H1 (cell line): ENCODE measurements around the gene TNXB. TPM values are rescaled to one million over a fixed set of nuclear protein-coding genes. Genes with fewer than 3 reads are reported as not detected.
A peak's percentile ranks its signal among the peaks of the same experiment; 100 is the strongest.

Experiments used
- CTCF ChIA-PET: fragments of 300-600 bp; sonication (Branson Sonifier 250); formaldehyde crosslinking; loops from one replicate; lab custom pipeline; 2021; ENCODE audit not compliant: partially characterized antibody; lab: Charles Lee
- POLR2A ChIA-PET: fragments of 300-600 bp; sonication (Branson Sonifier 250); formaldehyde crosslinking; loops from one replicate; lab custom pipeline; 2021; ENCODE audit warnings: inconsistent platforms; ENCODE audit not compliant: partially characterized antibody; lab: Charles Lee
- DNase-seq, 2 experiments: peaks; one replicate each; pipeline versions ENCODE4 v3.0.0 to v3.0.0-alpha.2; 2010 to 2022; ENCODE audit warnings: low spot score in 2 of 2, low read depth in 1 of 2, mixed read lengths in 1 of 2
- FAIRE-seq: peaks from 2 replicates; lab custom pipeline; 2011; peaks lifted over from hg19 to GRCh38; lab: Jason Lieb, UNC
- H2AFZ ChIP-seq: 2 replicates; pipeline ENCODE4 v1.8.1; 2012; ENCODE audit warnings: low read length, inconsistent platforms
- H2AK5ac ChIP-seq: 2 replicates; pipeline ENCODE4 v1.6.1; 2013; ENCODE audit warnings: low read depth, low read length
- H2BK120ac ChIP-seq: replicated peaks from 2 replicates; pipeline ENCODE3; 2013; ENCODE audit warnings: low read depth, low read length, inconsistent platforms
- H2BK12ac ChIP-seq: 2 replicates; pipeline ENCODE4 v1.6.1; 2013; ENCODE audit warnings: low read depth, low read length
- H2BK15ac ChIP-seq: 2 replicates; pipeline ENCODE4 v1.6.1; 2013; ENCODE audit warnings: low read length
- H2BK20ac ChIP-seq: 2 replicates; pipeline ENCODE4 v1.6.1; 2013; ENCODE audit warnings: low read length
- H2BK5ac ChIP-seq: 2 replicates; pipeline ENCODE4 v1.6.1; 2013; ENCODE audit warnings: low read depth, low read length
- H3K14ac ChIP-seq: 2 replicates; pipeline ENCODE4 v1.6.1; 2013; ENCODE audit warnings: inconsistent platforms; ENCODE audit not compliant: insufficient read length
- H3K18ac ChIP-seq: 2 replicates; pipeline ENCODE4 v1.6.1; 2013; ENCODE audit warnings: low read length; ENCODE audit errors: extremely low read depth
- H3K23ac ChIP-seq: 2 replicates; pipeline ENCODE4 v1.6.1; 2013; ENCODE audit warnings: inconsistent platforms; ENCODE audit not compliant: insufficient read length
- H3K23me2 ChIP-seq: 2 replicates; pipeline ENCODE4 v1.6.1; 2013; ENCODE audit warnings: low read depth, low read length
- H3K27ac ChIP-seq: 2 replicates; pipeline ENCODE4 v1.6.1; 2011; ENCODE audit warnings: low read depth, low read length, inconsistent platforms
- H3K27me3 ChIP-seq, 4 experiments: replicated peaks in 1 of 4; 1 replicate in 1 of 4; 2 replicates in 3 of 4; pipeline versions ENCODE4 v1.6.1 to v1.8.1; 2011 to 2013; ENCODE audit warnings: low read length in 3 of 4, mild to moderate bottlenecking in 3 of 4, inconsistent platforms in 2 of 4, mixed read lengths in 2 of 4, moderate library complexity in 1 of 4; ENCODE audit not compliant: control insufficient read depth in 3 of 4, insufficient read depth in 3 of 4; ENCODE audit errors: extremely low read depth in 1 of 4
- H3K36me3 ChIP-seq, 4 experiments: 2 replicates each; pipeline versions ENCODE4 v1.6.1 to v1.8.1; 2011 to 2013; ENCODE audit warnings: mild to moderate bottlenecking in 4 of 4, low read length in 3 of 4, moderate library complexity in 2 of 4, control low read depth in 1 of 4, inconsistent platforms in 1 of 4; ENCODE audit not compliant: insufficient read depth in 4 of 4, control insufficient read depth in 2 of 4
- H3K4ac ChIP-seq: replicated peaks from 2 replicates; pipeline ENCODE3; 2013; ENCODE audit warnings: low read length, low read depth, mixed read lengths, inconsistent platforms; ENCODE audit not compliant: insufficient read length
- H3K4me1 ChIP-seq, 4 experiments: replicated peaks in 1 of 4; 1 replicate in 1 of 4; 2 replicates in 3 of 4; pipeline versions ENCODE4 v1.6.1 to v1.8.1; 2011 to 2013; ENCODE audit warnings: low read length in 3 of 4, inconsistent platforms in 2 of 4, mixed read lengths in 1 of 4; ENCODE audit not compliant: insufficient read depth in 4 of 4, control insufficient read depth in 3 of 4
- H3K4me2 ChIP-seq, 2 experiments: 2 replicates each; pipeline versions ENCODE4 v1.6.1 to v1.8.1; 2011 to 2013; ENCODE audit warnings: low read depth in 2 of 2, low read length in 2 of 2, control low read depth in 1 of 2, inconsistent platforms in 1 of 2, mild to moderate bottlenecking in 1 of 2; ENCODE audit not compliant: insufficient read depth in 1 of 2
- H3K4me3 ChIP-seq, 4 experiments: fragments of 200-600, 300-600 bp in 1 of 4; sonication (generic), shearing (Covaris generic), sonication (Bioruptor Twin) in 1 of 4; 2 replicates each; pipeline versions ENCODE4 v1.5.1 to v1.8.1; 2011 to 2016; ENCODE audit warnings: low read length in 4 of 4, low read depth in 3 of 4, control low read depth in 2 of 4, inconsistent platforms in 2 of 4, mild to moderate bottlenecking in 2 of 4, mixed read lengths in 1 of 4, moderate library complexity in 1 of 4; ENCODE audit not compliant: insufficient read depth in 2 of 4; ENCODE audit errors: extremely low read depth in 1 of 4
- H3K56ac ChIP-seq: replicated peaks from 2 replicates; pipeline ENCODE3; 2013; ENCODE audit warnings: low read depth, mild to moderate bottlenecking, mixed read lengths, low read length, inconsistent platforms; ENCODE audit not compliant: insufficient read length
- H3K79me1 ChIP-seq: 2 replicates; pipeline ENCODE4 v1.6.1; 2013; ENCODE audit warnings: low read depth, low read length, control low read depth
- H3K79me2 ChIP-seq, 2 experiments: 2 replicates each; pipeline versions ENCODE4 v1.6.1 to v1.8.1; 2012 to 2013; ENCODE audit warnings: low read length in 2 of 2, mild to moderate bottlenecking in 2 of 2, inconsistent platforms in 1 of 2; ENCODE audit not compliant: insufficient read depth in 2 of 2, control insufficient read depth in 1 of 2
- H3K9ac ChIP-seq, 4 experiments: replicated peaks in 1 of 4; 1 replicate in 1 of 4; 2 replicates in 3 of 4; pipeline versions ENCODE4 v1.6.1 to v1.8.1; 2011 to 2013; ENCODE audit warnings: low read depth in 3 of 4, low read length in 3 of 4, control low read depth in 2 of 4, mild to moderate bottlenecking in 2 of 4, moderate library complexity in 2 of 4, inconsistent platforms in 1 of 4; ENCODE audit errors: extremely low read depth in 1 of 4
- H3K9me3 ChIP-seq, 2 experiments: 2 replicates each; pipeline versions ENCODE4 v1.6.1 to v1.8.1; 2012 to 2013; ENCODE audit warnings: mild to moderate bottlenecking in 2 of 2, moderate library complexity in 2 of 2, control low read depth in 1 of 2, inconsistent platforms in 1 of 2, low read depth in 1 of 2, low read length in 1 of 2, mixed read lengths in 1 of 2; ENCODE audit not compliant: insufficient read depth in 2 of 2
- H4K20me1 ChIP-seq, 2 experiments: replicated peaks in 1 of 2; 2 replicates each; pipeline versions ENCODE3 to v1.8.1; 2011 to 2013; ENCODE audit warnings: inconsistent platforms in 2 of 2, low read length in 2 of 2, mild to moderate bottlenecking in 1 of 2; ENCODE audit not compliant: insufficient read depth in 2 of 2, control insufficient read depth in 1 of 2
- H4K5ac ChIP-seq: 2 replicates; pipeline ENCODE4 v1.6.1; 2013; ENCODE audit warnings: low read length, low read depth, mixed read lengths, inconsistent platforms; ENCODE audit not compliant: insufficient read length
- H4K8ac ChIP-seq: 2 replicates; pipeline ENCODE4 v1.8.0; 2013; ENCODE audit warnings: mild to moderate bottlenecking, moderate library complexity, low read length, inconsistent platforms; ENCODE audit not compliant: insufficient read depth; ENCODE audit errors: extremely low read depth
- H4K91ac ChIP-seq: replicated peaks from 2 replicates; pipeline ENCODE3; 2013; ENCODE audit warnings: low read length, mixed read lengths, inconsistent platforms; ENCODE audit not compliant: insufficient read length
- ASH2L ChIP-seq: fragments of 200-600, 300-600 bp; sonication (generic); IDR thresholded peaks from one replicate; pipeline ENCODE4 v1.7.1; 2017; ENCODE audit warnings: low read length
- CBX8 ChIP-seq: fragments of 300-800, 300-1000 bp; sonication (generic); IDR thresholded peaks from 2 replicates; pipeline ENCODE4 v1.7.1; 2016; ENCODE audit warnings: low read depth, low read length, borderline replicate concordance
- FOSL1 ChIP-seq: IDR thresholded peaks from 2 replicates; pipeline ENCODE4 v1.6.1; 2011; ENCODE audit warnings: mild to moderate bottlenecking, low read depth, low read length, moderate library complexity; ENCODE audit not compliant: insufficient read depth
- GTF2F1 ChIP-seq: IDR thresholded peaks from 2 replicates; pipeline ENCODE4 v1.6.1; 2012; ENCODE audit warnings: low read depth, low read length, improper control_type of control experiment, borderline replicate concordance
- JUND ChIP-seq: IDR thresholded peaks from 2 replicates; pipeline ENCODE4 v1.6.1; 2011; ENCODE audit warnings: mild to moderate bottlenecking, improper control_type of control experiment, low read length
- KDM5A ChIP-seq: fragments of 200-600 bp; IDR thresholded peaks from 2 replicates; pipeline ENCODE4 v1.7.1; 2012; ENCODE audit warnings: mild to moderate bottlenecking, low read length, inconsistent platforms, mixed read lengths
- WGBS, 2 experiments: shearing (Covaris generic) in 1 of 2; methylation state at CpG; one replicate each; pipeline versions ENCODE4 v1.1.6 to v1.1.7; 2013 to 2015; ENCODE audit warnings: low lambda C conversion rate in 2 of 2, mixed read lengths in 2 of 2, inconsistent platforms in 1 of 2, low coverage in 1 of 2, missing lambda C conversion rate in 1 of 2; ENCODE audit not compliant: insufficient replicate concordance in 2 of 2, insufficient coverage in 1 of 2, insufficient read length in 1 of 2; ENCODE audit errors: extremely low coverage in 1 of 2, missing lambda C conversion rate in 1 of 2; 5-methylcytosine and 5-hydroxymethylcytosine counted together
- polyA plus RNA-seq, 7 experiments: library from polyadenylated mRNA; depleted of rRNA in 3 of 7; stranded (reverse) in 5 of 7; unstranded in 2 of 7; fragments of >200 nt in 5 of 7; fragments of 200-250 nt in 2 of 7; gene quantifications; 1 replicate in 5 of 7; 2 replicates in 1 of 7; 4 replicates in 1 of 7; pipeline versions ENCODE4 v1.2.1 to v1.2.3, GENCODE V29; 2011 to 2013; ENCODE audit warnings: missing spikeins in 2 of 7, mixed read lengths in 2 of 7
- total RNA-seq: library from RNA; stranded (reverse); fragmentation: NEBNext Ultra II Directional; extraction: Animal tissue kit (Norgen Biotek cat#: 25700); gene quantifications from 2 replicates; pipeline ENCODE4 v1.2.1, GENCODE V29; 2021

TNXB gene
- total and polyA plus RNA-seq, 2 of the 8 experiments (the other 6 are each of a cell fraction or from before 2014, with no cell fraction given) = 3.1 to 4.8 TPM

GRCh38 chr6:32114796-32115195 lies 5.7 kb upstream of the TNXB start:
- Histone ChIP-seq H2AFZ (no peak overlapping the region), H3K27ac (no peak overlapping the region; the same call in 1 of the 2 replicates), H3K4me3 (no peak overlapping the region), H3K23me2 (no peaks in the 10 kb centered on the region), H3K4me1 (peaks cover 0 to 5% (median 2%) of the 10 kb centered on the region in 4 experiments; a peak in 5 of 7 replicates), H2BK20ac (no peak overlapping the region), H2BK15ac (no peak overlapping the region), H3K79me2 (no peaks in the 10 kb centered on the region), H4K91ac (no peak overlapping the region), H2AK5ac (0 out of 2 replicates have a peak overlapping the region, but pooled peaks have one; percentile 19), H4K8ac (no peak overlapping the region), H3K56ac (no peak overlapping the region), H3K4ac (no peak overlapping the region), H2BK5ac (no peak overlapping the region), H3K9ac (no peak overlapping the region; a peak in 1 of 7 replicates), H3K23ac (no peak overlapping the region), H3K14ac (no peak overlapping the region), H3K79me1 (no peaks in the 10 kb centered on the region), H3K27me3 (peaks cover 0 to 4% (median 0%) of the 10 kb centered on the region in 4 experiments; a peak in 2 of 7 replicates), H3K9me3 (no peaks in the 10 kb centered on the region), H3K4me2 (no peak overlapping the region), H3K36me3 (peaks cover 6 to 23% (median 10%) of the 10 kb centered on the region in 4 experiments; a peak in 6 of 8 replicates), H3K18ac (no peak overlapping the region), H4K5ac (no peak overlapping the region), H4K20me1 (peaks cover 5 to 7% of the 10 kb centered on the region in 2 experiments), H2BK12ac (peak overlapping the region; percentile 60; the same call in 1 of the 2 replicates), H2BK120ac (no peak overlapping the region)
- 92% methylated on average over 8 of the region's 8 CpGs; no CpG with 5 or more reads in 1 of the 2 experiments for WGBS, 2 experiments
- DNase-seq (no peak), FAIRE-seq (no peak)
- ChIA-PET CTCF (interaction anchor here (0.7 to 2.4 kb wide), 11 partner anchors 9 to 323 kb away, joined by 3 to 9 read pairs (median 5); no protein-coding TSS in a partner anchor), POLR2A (interaction anchor here (1.2 to 1.6 kb wide), 2 partner anchors 62 to 156 kb away, joined by 3 to 4 read pairs; partner anchors contain the start of genes NELFE and SKIC2)
- TF ChIP-seq JUND (no peak), ASH2L (no peak), CBX8 (no peak), GTF2F1 (no peak), KDM5A (no peak), FOSL1 (no peak)
